Small intestine (tissue), 7 donors: ENCODE data around the gene OTOP1. TPM values are rescaled to one million over a fixed set of nuclear protein-coding genes. Genes with fewer than 3 reads are reported as not detected.
"Not testable (repeated sequence)": the region's sequence is repeated elsewhere in the genome, so short reads cannot be mapped to it uniquely, and the experiment has no call there.

Experiments
- DNase-seq, 2 donors: peaks; one replicate each; pipeline versions ENCODE4 v3.0.0 to v3.0.0-alpha.2; 2013
- FAIRE-seq: peaks from 2 replicates; lab custom pipeline; 2012; peaks lifted over from hg19 to GRCh38; lab: Jason Lieb, UNC
- H3K27ac ChIP-seq, 3 donors: one replicate each; pipeline ENCODE4 v1.5.1; 2013; ENCODE audit warnings: low read length in 2 of 3, mild to moderate bottlenecking in 2 of 3, control low read depth in 1 of 3, inconsistent platforms in 1 of 3, low read depth in 1 of 3, moderate library complexity in 1 of 3
- H3K27me3 ChIP-seq, 3 donors: one replicate each; pipeline ENCODE4 v1.6.1; 2013; ENCODE audit warnings: low read length in 3 of 3, inconsistent platforms in 1 of 3; ENCODE audit not compliant: control insufficient read depth in 3 of 3, insufficient read depth in 3 of 3
- H3K36me3 ChIP-seq, 3 donors: one replicate each; pipeline ENCODE4 v1.6.1; 2013; ENCODE audit warnings: low read length in 3 of 3, inconsistent platforms in 1 of 3, low read depth in 1 of 3, mild to moderate bottlenecking in 1 of 3, moderate library complexity in 1 of 3; ENCODE audit not compliant: control insufficient read depth in 3 of 3, insufficient read depth in 2 of 3
- H3K4me1 ChIP-seq, 3 donors: one replicate each; pipeline ENCODE4 v1.6.1; 2013; ENCODE audit warnings: low read length in 2 of 3, inconsistent platforms in 1 of 3, low read depth in 1 of 3, mild to moderate bottlenecking in 1 of 3, moderate library complexity in 1 of 3; ENCODE audit not compliant: control insufficient read depth in 3 of 3, insufficient read depth in 2 of 3
- H3K4me3 ChIP-seq, 3 donors: one replicate each; pipeline ENCODE4 v1.5.1; 2013; ENCODE audit warnings: low read length in 3 of 3, control low read depth in 1 of 3, inconsistent platforms in 1 of 3, low read depth in 1 of 3, mild to moderate bottlenecking in 1 of 3, moderate library complexity in 1 of 3
- H3K9me3 ChIP-seq, 2 donors: one replicate each; pipeline ENCODE4 v1.6.1; 2013; ENCODE audit warnings: low read depth in 1 of 2, low read length in 1 of 2; ENCODE audit not compliant: control insufficient read depth in 2 of 2, insufficient read depth in 1 of 2
- WGBS, 3 donors: extraction: QIAGEN DNeasy Blood & Tissue Kit; methylation state at CpG; one replicate each; pipeline ENCODE4 v1.1.7; 2013; 5-methylcytosine and 5-hydroxymethylcytosine counted together
- polyA plus RNA-seq, 4 donors: library from polyadenylated mRNA; stranded (reverse) in 3 of 4; unstranded in 1 of 4; fragments of 200-250 nt in 3 of 4; fragments of 120-200 nt in 1 of 4; gene quantifications; one replicate each; pipeline versions ENCODE4 v1.2.1 to v1.2.3, GENCODE V29; 2013
- donor health status: healthy with polysubstance abuse.
- donor health status: control.
- donor health status: control.
- donor health status: Bipolar disorder and iron deficiency.
- donor health status: healthy.

OTOP1 gene
- polyA plus RNA-seq, 4 donors, result not detected

DNA sequence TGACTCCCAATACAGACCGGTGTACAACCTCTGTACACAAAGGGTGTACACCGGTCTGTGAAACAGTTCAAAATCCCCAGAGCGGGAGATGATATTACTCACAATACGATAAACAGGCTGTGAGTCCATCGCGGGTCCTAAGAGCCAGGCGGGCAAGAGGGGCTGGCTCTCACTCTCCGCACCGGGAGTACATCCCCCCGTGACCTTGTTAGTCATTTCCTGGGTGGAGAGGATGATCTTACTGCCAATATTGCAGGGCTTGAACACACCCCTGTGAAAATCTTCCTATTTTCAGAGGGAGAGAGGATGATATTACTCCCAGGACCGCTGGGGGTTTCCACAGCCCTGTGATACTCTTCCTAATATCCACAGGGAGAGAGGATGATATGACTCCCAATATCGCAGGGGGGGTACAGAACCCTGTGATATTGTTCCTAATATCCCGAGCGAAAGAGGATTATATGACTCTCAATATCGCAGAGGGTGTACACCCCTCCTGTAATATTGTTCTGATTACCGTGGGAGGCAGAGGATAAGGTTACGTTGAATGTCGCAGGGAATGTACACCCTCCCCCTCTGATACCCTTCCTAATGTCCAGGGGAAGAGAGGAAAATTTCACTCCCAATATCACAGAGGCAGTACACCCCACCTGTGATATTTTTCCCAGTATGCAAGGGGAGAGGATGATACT lies 60.9 kb downstream of the OTOP1 start:
- H3K27ac ChIP-seq, FAIRE-seq, H3K4me3 ChIP-seq, H3K9me3 ChIP-seq, DNase-seq, H3K4me1 ChIP-seq, H3K36me3 ChIP-seq, H3K27me3 ChIP-seq: not testable (repeated sequence)
- WGBS, 3 donors, result 78 to 85% (median 82%) methylated on average over 18 of the region's 18 CpGs

DNA sequence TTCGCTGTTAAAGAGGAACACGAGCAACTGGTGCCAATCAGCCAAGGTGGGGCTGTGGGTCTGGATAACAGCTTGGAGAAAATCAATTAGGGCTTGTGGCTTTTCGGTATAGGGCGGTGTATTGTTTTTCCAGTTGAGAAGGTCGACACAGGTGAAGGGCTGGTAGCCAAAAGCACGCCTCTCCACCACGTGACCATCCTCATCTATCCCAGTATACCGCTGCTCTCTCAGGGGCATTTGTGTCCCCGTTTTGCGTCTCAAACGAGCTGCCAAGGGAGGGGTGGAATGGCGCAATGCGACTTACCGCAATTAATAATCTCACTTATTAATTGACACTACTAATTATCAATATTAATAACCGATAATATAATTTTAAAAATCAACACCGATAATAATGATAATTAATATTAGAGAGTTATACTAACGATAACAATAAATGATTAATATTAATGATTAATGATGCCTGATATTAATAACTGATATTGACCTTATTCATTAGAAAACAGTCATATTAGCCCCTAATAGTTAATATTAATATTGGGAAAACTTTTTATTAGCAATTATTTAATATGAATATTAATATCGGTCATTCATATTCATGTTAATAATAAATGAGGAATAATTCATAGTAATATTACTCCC lies 62.1 kb downstream of the OTOP1 start:
- H3K9me3 ChIP-seq, H3K4me1 ChIP-seq, H3K4me3 ChIP-seq, DNase-seq, H3K27me3 ChIP-seq, H3K36me3 ChIP-seq, H3K27ac ChIP-seq: not testable (repeated sequence)
- FAIRE-seq, result peak; percentile 10
- WGBS, 3 donors, result 84 to 90% (median 84%) methylated on average over 18 of the region's 18 CpGs

DNA sequence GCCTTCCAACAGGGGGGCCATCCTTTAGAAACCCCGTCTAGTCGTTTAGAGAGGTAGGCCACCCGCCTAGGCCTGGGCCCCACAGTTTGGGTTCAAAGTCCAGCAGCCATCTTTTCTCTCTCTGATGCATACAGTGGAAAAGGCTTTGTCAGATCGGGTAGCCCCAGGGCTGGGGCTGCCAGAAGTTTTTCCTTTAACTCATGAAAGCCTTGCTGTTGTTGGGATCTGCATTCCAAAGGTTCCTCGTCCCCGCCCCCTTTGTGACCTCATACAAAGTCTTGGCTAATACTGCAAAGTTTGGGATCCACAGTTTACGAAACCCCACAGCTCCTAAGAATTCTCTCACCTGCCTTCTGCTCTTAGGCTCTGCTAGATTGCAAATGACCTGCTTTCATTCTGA lies 64.5 kb downstream of the OTOP1 start:
- peak in 1 of 2 donors; percentile 32 for DNase-seq
- H3K4me3 ChIP-seq, H3K27ac ChIP-seq, H3K36me3 ChIP-seq, H3K27me3 ChIP-seq, FAIRE-seq, H3K9me3 ChIP-seq, H3K4me1 ChIP-seq: not testable (repeated sequence)
- 38 to 51% (median 50%) methylated on average over 7 of the region's 7 CpGs for WGBS, 3 donors

DNA sequence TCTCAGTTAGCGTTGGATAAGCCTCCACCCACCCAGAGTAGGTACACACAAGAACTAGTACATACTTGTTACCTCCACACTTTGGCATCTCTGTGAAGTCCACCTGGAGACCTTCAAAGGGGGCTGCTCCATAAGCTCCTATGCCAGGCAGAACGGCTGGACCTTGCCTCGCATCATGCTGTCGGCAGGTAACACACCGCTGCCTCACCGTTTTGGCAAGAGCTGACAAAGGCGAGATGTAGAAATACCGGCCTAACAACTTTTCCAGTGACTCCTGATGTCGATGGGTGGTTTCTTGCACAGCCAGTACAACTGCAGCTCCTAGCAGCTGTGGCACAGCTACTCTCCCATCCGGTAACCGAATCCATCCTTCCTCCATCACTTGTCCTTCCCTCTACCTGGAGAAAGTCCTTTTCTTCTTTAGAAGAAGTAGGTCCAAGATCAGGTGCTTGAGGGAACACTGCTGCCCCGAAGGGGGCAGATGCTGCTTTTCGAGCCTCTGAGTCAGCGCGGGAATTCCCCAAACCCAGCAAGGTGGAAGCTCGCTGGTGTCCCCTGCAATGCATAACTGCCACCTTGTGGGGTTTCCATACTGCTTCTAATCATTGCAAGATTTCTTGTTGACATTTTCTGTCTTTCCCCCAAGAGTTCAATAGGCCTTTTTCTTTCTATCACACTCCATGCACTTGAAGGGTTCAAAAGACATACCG lies 65.6 kb downstream of the OTOP1 start:
- H3K27me3 ChIP-seq, H3K4me3 ChIP-seq, H3K36me3 ChIP-seq, FAIRE-seq, H3K4me1 ChIP-seq, H3K9me3 ChIP-seq, DNase-seq, H3K27ac ChIP-seq: not testable (repeated sequence)
- 34 to 63% (median 48%) methylated on average over 16 to 17 of the region's 17 CpGs for WGBS, 3 donors

DNA sequence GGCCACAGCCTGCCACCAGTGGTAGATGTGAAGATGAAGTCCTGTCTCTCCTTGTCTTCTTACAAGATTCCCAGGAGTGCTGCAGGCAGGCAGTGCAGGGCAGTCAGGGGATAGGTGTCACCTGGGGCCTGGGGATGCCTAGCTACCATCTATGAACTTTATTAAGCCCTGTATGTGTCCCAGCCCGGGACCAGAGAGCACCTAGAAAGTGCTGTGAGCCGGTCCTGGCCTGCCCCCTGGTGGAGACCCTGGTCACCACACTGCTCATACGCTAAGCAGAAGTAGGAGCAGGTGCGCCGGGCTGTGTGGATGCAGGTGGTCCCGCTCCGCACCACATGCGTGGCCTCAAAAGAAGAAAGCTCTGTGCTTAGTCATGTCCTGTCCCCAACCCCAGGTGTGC lies 81.1 kb downstream of the OTOP1 start:
- FAIRE-seq, H3K36me3 ChIP-seq, H3K4me1 ChIP-seq, H3K9me3 ChIP-seq, H3K4me3 ChIP-seq, H3K27ac ChIP-seq, H3K27me3 ChIP-seq: not testable (repeated sequence)
- DNase-seq, result peak; percentile 5 to 30
- WGBS, 3 donors, result 0 to 8% (median 0%) methylated on average over 2 to 8 of the region's 8 CpGs

DNA sequence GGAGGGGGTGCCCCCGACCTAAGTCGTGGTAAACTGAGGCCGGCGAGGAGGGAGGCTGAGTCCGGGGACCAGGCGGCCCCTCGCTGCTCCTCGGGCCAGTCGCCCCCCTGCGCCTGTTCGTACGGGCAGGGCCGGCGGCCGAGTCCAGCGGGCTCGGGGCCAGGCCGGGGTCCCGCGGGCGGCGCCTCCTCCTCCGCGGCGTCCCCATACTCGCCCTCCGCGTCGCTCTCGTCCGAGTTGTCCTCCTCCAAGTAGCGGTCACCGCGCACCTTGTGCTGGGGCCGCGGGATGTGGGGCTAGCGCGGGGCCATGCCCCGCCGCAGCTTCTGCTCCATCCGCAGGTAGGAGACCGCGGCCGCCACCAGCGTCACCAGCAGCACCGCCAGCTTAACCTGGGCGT lies 83.4 kb downstream of the OTOP1 start:
- 1 to 8% (median 2%) methylated on average over 10 to 47 of the region's 47 CpGs for WGBS, 3 donors
- not testable (repeated sequence) for H3K4me1 ChIP-seq, H3K27me3 ChIP-seq, FAIRE-seq, H3K36me3 ChIP-seq, H3K9me3 ChIP-seq, DNase-seq, H3K4me3 ChIP-seq, H3K27ac ChIP-seq

DNA sequence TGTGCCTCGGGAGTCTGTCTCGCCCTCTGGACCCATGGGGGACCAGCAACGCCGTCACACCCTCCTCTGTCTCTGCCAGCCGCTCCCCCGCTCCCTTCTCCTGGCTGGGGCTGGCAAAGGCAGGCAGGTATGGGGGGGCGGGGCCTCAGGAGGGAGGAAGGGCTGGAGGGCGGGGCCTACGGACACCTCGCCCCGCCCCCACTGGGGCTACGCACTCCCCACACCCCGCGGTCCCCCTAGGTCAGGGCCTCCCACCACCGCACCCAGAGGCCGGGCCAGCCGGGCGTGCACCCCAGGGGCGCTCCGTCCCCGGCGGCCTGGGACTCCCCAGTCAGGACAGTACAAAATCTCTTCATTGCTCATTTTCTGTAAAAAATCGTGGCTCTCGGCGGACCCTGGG lies 84.0 kb downstream of the OTOP1 start:
- peak in 1 of 2 donors; percentile 20 for DNase-seq
- not testable (repeated sequence) for H3K36me3 ChIP-seq, H3K4me1 ChIP-seq, H3K4me3 ChIP-seq, H3K27ac ChIP-seq, H3K27me3 ChIP-seq, H3K9me3 ChIP-seq, FAIRE-seq
- 5 to 9% (median 5%) methylated on average over 4 to 25 of the region's 25 CpGs for WGBS, 3 donors

DNA sequence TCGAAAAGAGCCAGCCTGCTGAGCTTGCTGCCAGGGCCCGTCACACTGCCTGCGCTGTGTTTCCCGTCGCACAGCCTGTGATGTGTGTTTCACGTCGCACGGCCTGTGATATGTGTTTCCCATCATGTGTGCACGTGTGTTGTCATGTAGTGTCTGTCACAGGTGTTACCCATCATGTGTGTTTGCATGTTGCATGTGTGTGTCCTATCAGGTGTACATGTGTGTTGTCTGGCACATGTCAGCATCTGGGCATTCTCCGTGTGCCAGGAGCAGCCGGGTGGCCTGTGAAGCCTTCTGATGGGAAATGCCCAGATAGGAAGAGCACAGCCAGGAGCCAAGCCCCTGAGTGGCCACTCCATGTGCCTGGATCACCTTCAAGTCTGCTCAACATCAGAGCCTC lies 85.5 kb downstream of the OTOP1 start:
- H3K27ac ChIP-seq, H3K4me1 ChIP-seq, H3K36me3 ChIP-seq, FAIRE-seq, H3K4me3 ChIP-seq, H3K27me3 ChIP-seq, H3K9me3 ChIP-seq, DNase-seq: not testable (repeated sequence)
- WGBS, 3 donors, result 86 to 97% (median 89%) methylated on average over 2 to 11 of the region's 11 CpGs
